HUES64 (cell line): ENCODE measurements around the gene NUTF2.

Source experiments
- H3K27ac ChIP-seq: 2 replicates; pipeline ENCODE4 v1.7.0; 2013; ENCODE audit warnings: low read depth, low read length, inconsistent platforms
- H3K27me3 ChIP-seq: 2 replicates; pipeline ENCODE4 v1.6.1; 2013; ENCODE audit warnings: mild to moderate bottlenecking, low read length; ENCODE audit not compliant: insufficient read depth
- H3K36me3 ChIP-seq: 2 replicates; pipeline ENCODE4 v1.6.1; 2013; ENCODE audit warnings: mild to moderate bottlenecking, low read length; ENCODE audit not compliant: insufficient read depth
- H3K4me1 ChIP-seq: 2 replicates; pipeline ENCODE4 v1.6.1; 2013; ENCODE audit warnings: mild to moderate bottlenecking, low read length, moderate library complexity; ENCODE audit not compliant: insufficient read depth
- H3K4me3 ChIP-seq: 2 replicates; pipeline ENCODE4 v1.5.1; 2013; ENCODE audit warnings: mild to moderate bottlenecking, low read length, moderate library complexity
- H3K9ac ChIP-seq: 2 replicates; pipeline ENCODE4 v1.6.1; 2013; ENCODE audit warnings: mild to moderate bottlenecking, low read depth, low read length
- H3K9me3 ChIP-seq: 2 replicates; pipeline ENCODE4 v1.6.1; 2013; ENCODE audit warnings: low read depth, low read length; ENCODE audit not compliant: insufficient read depth
- WGBS: fragments of 150-250, 120-280 bp; methylation state at CpG from one replicate; pipeline ENCODE4 v1.1.7; 2013; ENCODE audit warnings: missing lambda C conversion rate; 5-methylcytosine and 5-hydroxymethylcytosine counted together

The NUTF2 gene

GRCh38 chr16:67879462-67879861 is 32.7 kb downstream of the NUTF2 start:
- WGBS: 94% methylated on average over 12 of the region's 12 CpGs
- Histone ChIP-seq H3K9ac (no peak overlapping the region), H3K9me3 (no peaks in the 10 kb centered on the region), H3K27ac (no peak overlapping the region), H3K36me3 (peaks cover 83% of the 10 kb centered on the region), H3K4me1 (0 out of 2 replicates have a peak, but pooled peaks cover under 1% of the 10 kb centered on the region), H3K4me3 (no peak overlapping the region), H3K27me3 (no peaks in the 10 kb centered on the region)

- Histone ChIP-seq H3K27ac (no peak overlapping the region), H3K27me3 (no peaks in the 10 kb centered on the region), H3K9me3 (no peaks in the 10 kb centered on the region), H3K9ac (no peak overlapping the region), H3K4me3 (no peak overlapping the region), H3K36me3 (peaks cover 83% of the 10 kb centered on the region), H3K4me1 (no peaks in the 10 kb centered on the region; the same call in 1 of the 2 replicates)
- 93% methylated on average over 5 of the region's 5 CpGs for WGBS
These were observed 33.2 kb downstream of the NUTF2 start for GRCh38 chr16:67879936-67880335.

GRCh38 chr16:67880584-67880983 is 33.9 kb downstream of the NUTF2 start:
- H3K9me3 ChIP-seq: no peaks in the 10 kb centered on the region
- no peak overlapping the region for H3K9ac ChIP-seq
- H3K27me3 ChIP-seq: no peaks in the 10 kb centered on the region
- H3K4me1 ChIP-seq: no peaks in the 10 kb centered on the region; the same call in 1 of the 2 replicates
- H3K36me3 ChIP-seq: peaks cover 83% of the 10 kb centered on the region
- no peak overlapping the region for H3K4me3 ChIP-seq
- no peak overlapping the region for H3K27ac ChIP-seq
- 96% methylated on average over 13 of the region's 13 CpGs for WGBS

GRCh38 chr16:67881621-67882161 is 35.0 kb downstream of the NUTF2 start:
- H3K36me3 ChIP-seq: peaks cover 73% of the 10 kb centered on the region

GRCh38 chr16:67882374-67883145 is 35.8 kb downstream of the NUTF2 start:
- no peaks in the 10 kb centered on the region; the same call in 1 of the 2 replicates for H3K4me1 ChIP-seq
- H3K4me3 ChIP-seq: no peak overlapping the region
- H3K27me3 ChIP-seq: no peaks in the 10 kb centered on the region
- 92% methylated on average over 18 of the region's 18 CpGs for WGBS
- H3K27ac ChIP-seq: no peak overlapping the region
- H3K36me3 ChIP-seq: peaks cover 65% of the 10 kb centered on the region
- H3K9me3 ChIP-seq: no peaks in the 10 kb centered on the region
- no peak overlapping the region for H3K9ac ChIP-seq

More at GRCh38 chr16:67881621-67882161, 35.0 kb downstream of the NUTF2 start:
- Histone ChIP-seq H3K27me3 (no peaks in the 10 kb centered on the region), H3K4me3 (no peak overlapping the region), H3K9me3 (no peaks in the 10 kb centered on the region), H3K4me1 (no peaks in the 10 kb centered on the region; the same call in 1 of the 2 replicates), H3K9ac (no peak overlapping the region), H3K27ac (no peak overlapping the region)
- WGBS: 95% methylated on average over 21 of the region's 21 CpGs

GRCh38 chr16:67883146-67883871 is 36.6 kb downstream of the NUTF2 start:
- Histone ChIP-seq H3K36me3 (peaks cover 57% of the 10 kb centered on the region), H3K4me1 (no peaks in the 10 kb centered on the region; the same call in 1 of the 2 replicates), H3K4me3 (no peak overlapping the region), H3K9me3 (no peaks in the 10 kb centered on the region), H3K9ac (no peak overlapping the region), H3K27me3 (no peaks in the 10 kb centered on the region), H3K27ac (no peak overlapping the region)
- 81% methylated on average over 6 of the region's 6 CpGs for WGBS

GRCh38 chr16:67883872-67884261 is 37.1 kb downstream of the NUTF2 start:
- Histone ChIP-seq H3K9ac (no peak overlapping the region), H3K4me3 (no peak overlapping the region), H3K9me3 (no peaks in the 10 kb centered on the region), H3K36me3 (peaks cover 52% of the 10 kb centered on the region), H3K27me3 (no peaks in the 10 kb centered on the region), H3K4me1 (no peaks in the 10 kb centered on the region; the same call in 1 of the 2 replicates), H3K27ac (no peak overlapping the region)
- 67% methylated on average over 11 of the region's 11 CpGs for WGBS

GRCh38 chr16:67884684-67885083 is 38.0 kb downstream of the NUTF2 start, which contains the start of gene NRN1L:
Gene NRN1L, plus strand, starts transcription at chr16:67884885. Its CDS starts 19 bp downstream, at chr16:67884904.
- Histone ChIP-seq H3K36me3 (peaks cover 43% of the 10 kb centered on the region), H3K9ac (no peak within 1 kb of the TSS), H3K4me1 (no peaks in the 10 kb centered on the region; the same call in 1 of the 2 replicates), H3K9me3 (no peaks in the 10 kb centered on the region), H3K27me3 (no peaks in the 10 kb centered on the region), H3K4me3 (peak within 1 kb of the TSS; percentile 8; the same call in 1 of the 2 replicates), H3K27ac (peak within 1 kb of the TSS; percentile 11; the same call in 1 of the 2 replicates)
- 14% methylated on average over 22 of the region's 22 CpGs for whole genome bisulfite sequencing

GRCh38 chr16:67885545-67885944 is 38.8 kb downstream of the NUTF2 start:
- Histone ChIP-seq H3K27me3 (no peaks in the 10 kb centered on the region), H3K4me3 (no peak overlapping the region), H3K36me3 (peaks cover 35% of the 10 kb centered on the region), H3K4me1 (no peaks in the 10 kb centered on the region; the same call in 1 of the 2 replicates), H3K9me3 (no peaks in the 10 kb centered on the region), H3K9ac (no peak overlapping the region), H3K27ac (no peak overlapping the region)
- WGBS: 87% methylated on average over 12 of the region's 12 CpGs

GRCh38 chr16:67885976-67886375 is 39.2 kb downstream of the NUTF2 start:
- Histone ChIP-seq H3K4me1 (no peaks in the 10 kb centered on the region; the same call in 1 of the 2 replicates), H3K4me3 (no peak overlapping the region), H3K27ac (no peak overlapping the region), H3K36me3 (peaks cover 31% of the 10 kb centered on the region), H3K27me3 (no peaks in the 10 kb centered on the region), H3K9me3 (no peaks in the 10 kb centered on the region), H3K9ac (no peak overlapping the region)
- WGBS: 96% methylated on average over 19 of the region's 19 CpGs

- no peak overlapping the region for H3K4me3 ChIP-seq
- no peaks in the 10 kb centered on the region; the same call in 1 of the 2 replicates for H3K4me1 ChIP-seq
- H3K9ac ChIP-seq: no peak overlapping the region
- H3K36me3 ChIP-seq: peaks cover 26% of the 10 kb centered on the region
- WGBS: 87% methylated on average over 5 of the region's 5 CpGs
- no peaks in the 10 kb centered on the region for H3K9me3 ChIP-seq
- no peaks in the 10 kb centered on the region for H3K27me3 ChIP-seq
- no peak overlapping the region for H3K27ac ChIP-seq
These were observed 39.7 kb downstream of the NUTF2 start for GRCh38 chr16:67886387-67886786.
